SIG-M5 treated with dmso at 0.1 percent for 504 hours (cell line): ENCODE data around the gene AKR1C8.
"Not testable (repeated sequence)": the region's sequence is repeated elsewhere in the genome, so short reads cannot be mapped to it uniquely, and the experiment has no call there.

Source experiments
- DNase-seq: peaks from one replicate; lab custom pipeline; 2025; ENCODE audit not compliant: unreplicated experiment; lab: John Stamatoyannopoulos, UW

Gene AKR1C8

DNA sequence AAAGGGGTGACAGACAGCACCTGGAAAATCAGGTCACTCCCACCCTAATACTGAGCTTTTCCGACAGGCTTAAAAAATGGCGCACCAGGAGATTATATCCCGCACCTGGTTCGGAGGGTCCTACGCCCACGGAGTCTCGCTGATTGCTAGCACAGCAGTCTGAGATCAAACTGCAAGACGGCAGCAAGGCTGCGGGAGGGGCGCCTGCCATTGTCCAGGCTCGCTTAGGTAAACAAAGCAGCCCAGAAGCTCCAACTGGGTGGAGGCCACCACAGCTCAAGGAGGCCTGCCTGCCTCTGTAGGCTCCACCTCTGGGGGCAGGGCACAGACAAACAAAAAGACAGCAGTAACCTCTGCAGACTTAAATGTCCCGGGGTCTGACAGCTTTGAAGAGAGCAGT is 75.1 kb downstream of the AKR1C8 start:
- not testable (repeated sequence) for DNase-seq

- no peak for DNase-seq
Measured at GRCh38 chr10:5108658-5109416, 76.1 kb downstream of the AKR1C8 start.

- DNase-seq: no peak
Measured at GRCh38 chr10:5107860-5108526, 77.0 kb downstream of the AKR1C8 start.

- no peak for DNase-seq
Measured at GRCh38 chr10:5106553-5106952, 78.4 kb downstream of the AKR1C8 start.

DNA sequence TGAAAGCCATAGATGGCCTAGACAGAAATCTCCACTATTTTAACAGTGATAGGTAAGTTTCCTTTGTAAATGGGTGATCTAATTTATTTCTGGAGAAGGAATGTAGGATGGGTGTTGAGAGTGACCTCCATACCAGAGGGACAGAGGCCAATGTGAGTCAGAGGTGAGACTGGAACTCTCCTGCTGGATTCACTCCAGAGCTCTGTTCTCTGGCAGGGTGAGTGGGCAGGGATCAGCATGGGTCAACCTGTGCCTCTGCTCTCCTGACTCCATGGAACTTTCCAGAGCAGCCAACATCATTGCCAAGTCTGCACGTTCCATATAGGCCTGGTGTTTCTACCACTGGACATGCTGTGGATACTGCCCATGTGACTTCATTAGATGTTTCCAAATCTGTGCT is 79.3 kb downstream of the AKR1C8 start:
- no peak for DNase-seq
